RWPE1 (cell line): ENCODE results near the gene C16orf74.
A peak's percentile ranks its signal among the peaks of the same experiment; 100 is the strongest.

Source experiments
- CTCF ChIA-PET: fragments of 350-600 bp; sonication (Branson Sonifier 250); formaldehyde crosslinking; extraction: SDS; loops from one replicate; lab custom pipeline; 2021; lab: Yijun Ruan, JAX
- POLR2A ChIA-PET: fragments of 400-600 bp; formaldehyde crosslinking; extraction: SDS; loops from one replicate; lab custom pipeline; 2020; ENCODE audit warnings: antibody characterized with exemption; ENCODE audit not compliant: low non-redundant PET; lab: Yijun Ruan, JAX
- DNase-seq: peaks from one replicate; pipeline ENCODE4 v3.0.0; 2012; ENCODE audit warnings: low spot score
- H3K27ac ChIP-seq: fragments of 450-650 bp; 2 replicates; pipeline ENCODE4 v1.5.1; 2017
- TF ChIP-seq, protein P1 (sequence below): fragments of 450-650 bp; conservative IDR thresholded peaks from 2 replicates; pipeline ENCODE4 v1.5.1; 2017; ENCODE audit warnings: low read depth, mild to moderate bottlenecking

The C16orf74 gene

DNA sequence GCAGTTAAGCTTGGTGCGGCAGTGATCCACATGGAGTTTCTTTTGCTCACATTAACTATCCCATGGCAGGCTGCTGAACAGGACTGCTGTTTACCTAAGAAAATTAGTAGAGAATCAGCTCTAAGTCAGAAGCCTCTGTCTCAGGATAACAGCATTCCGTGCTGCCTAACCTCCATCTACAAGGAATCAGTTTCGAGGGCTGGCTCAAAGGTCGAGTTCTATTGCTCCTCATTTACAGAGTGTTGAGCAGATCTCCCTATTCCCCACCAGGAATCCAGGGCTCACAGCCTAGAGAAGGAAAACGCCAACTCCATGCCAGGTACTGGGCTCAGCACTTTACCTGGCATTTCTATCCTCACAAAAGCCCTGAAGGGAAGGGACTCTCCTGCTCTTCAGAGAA, 72.1 kb downstream of the C16orf74 start:
- POLR2A ChIA-PET, result no interaction called here
- H3K27ac ChIP-seq, result no peak overlapping the region
- CTCF ChIA-PET, result interaction anchor here (0.7 to 1.1 kb wide), 2 partner anchors 17 to 100 kb away, joined by 3 read pairs; no protein-coding TSS in a partner anchor
- DNase-seq, result no peak
- TF ChIP-seq, protein P1, sequence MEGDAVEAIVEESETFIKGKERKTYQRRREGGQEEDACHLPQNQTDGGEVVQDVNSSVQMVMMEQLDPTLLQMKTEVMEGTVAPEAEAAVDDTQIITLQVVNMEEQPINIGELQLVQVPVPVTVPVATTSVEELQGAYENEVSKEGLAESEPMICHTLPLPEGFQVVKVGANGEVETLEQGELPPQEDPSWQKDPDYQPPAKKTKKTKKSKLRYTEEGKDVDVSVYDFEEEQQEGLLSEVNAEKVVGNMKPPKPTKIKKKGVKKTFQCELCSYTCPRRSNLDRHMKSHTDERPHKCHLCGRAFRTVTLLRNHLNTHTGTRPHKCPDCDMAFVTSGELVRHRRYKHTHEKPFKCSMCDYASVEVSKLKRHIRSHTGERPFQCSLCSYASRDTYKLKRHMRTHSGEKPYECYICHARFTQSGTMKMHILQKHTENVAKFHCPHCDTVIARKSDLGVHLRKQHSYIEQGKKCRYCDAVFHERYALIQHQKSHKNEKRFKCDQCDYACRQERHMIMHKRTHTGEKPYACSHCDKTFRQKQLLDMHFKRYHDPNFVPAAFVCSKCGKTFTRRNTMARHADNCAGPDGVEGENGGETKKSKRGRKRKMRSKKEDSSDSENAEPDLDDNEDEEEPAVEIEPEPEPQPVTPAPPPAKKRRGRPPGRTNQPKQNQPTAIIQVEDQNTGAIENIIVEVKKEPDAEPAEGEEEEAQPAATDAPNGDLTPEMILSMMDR, result no peak

- CTCF ChIA-PET, result interaction anchor here (0.7 to 0.9 kb wide), 2 partner anchors 19 to 82 kb away, joined by 3 read pairs; no protein-coding TSS in a partner anchor
- TF ChIP-seq, protein P1, result no peak
- DNase-seq, result no peak
- no peak overlapping the region; the same call in 1 of the 2 replicates for H3K27ac ChIP-seq
- POLR2A ChIA-PET, result no interaction called here
Observed at GRCh38 chr16:85678016-85678415, 72.9 kb downstream of the C16orf74 start.

GRCh38 chr16:85677383-85677967, 73.4 kb downstream of the C16orf74 start:
- CTCF ChIA-PET, result interaction anchor here (0.6 to 0.9 kb wide), 2 partner anchors 43 to 82 kb away, joined by 3 to 4 read pairs; no protein-coding TSS in a partner anchor

GRCh38 chr16:85676466-85676865, 74.4 kb downstream of the C16orf74 start:
- H3K27ac ChIP-seq, result peak overlapping the region; percentile 13; the same call in 1 of the 2 replicates
- POLR2A ChIA-PET, result no interaction called here
- no peak for DNase-seq
- CTCF ChIA-PET, result interaction anchor here (1.1 to 1.2 kb wide), 2 partner anchors 23 to 83 kb away, joined by 3 to 6 read pairs; no protein-coding TSS in a partner anchor
- TF ChIP-seq, protein P1, result no peak

More at GRCh38 chr16:85677383-85677967, 73.4 kb downstream of the C16orf74 start:
- TF ChIP-seq, protein P1, result no peak
- no peak overlapping the region for H3K27ac ChIP-seq
- no peak for DNase-seq
- POLR2A ChIA-PET, result interaction anchor here (0.7 kb wide), 1 partner anchor 1468 kb away, joined by 4 read pairs; no protein-coding TSS in a partner anchor

DNA sequence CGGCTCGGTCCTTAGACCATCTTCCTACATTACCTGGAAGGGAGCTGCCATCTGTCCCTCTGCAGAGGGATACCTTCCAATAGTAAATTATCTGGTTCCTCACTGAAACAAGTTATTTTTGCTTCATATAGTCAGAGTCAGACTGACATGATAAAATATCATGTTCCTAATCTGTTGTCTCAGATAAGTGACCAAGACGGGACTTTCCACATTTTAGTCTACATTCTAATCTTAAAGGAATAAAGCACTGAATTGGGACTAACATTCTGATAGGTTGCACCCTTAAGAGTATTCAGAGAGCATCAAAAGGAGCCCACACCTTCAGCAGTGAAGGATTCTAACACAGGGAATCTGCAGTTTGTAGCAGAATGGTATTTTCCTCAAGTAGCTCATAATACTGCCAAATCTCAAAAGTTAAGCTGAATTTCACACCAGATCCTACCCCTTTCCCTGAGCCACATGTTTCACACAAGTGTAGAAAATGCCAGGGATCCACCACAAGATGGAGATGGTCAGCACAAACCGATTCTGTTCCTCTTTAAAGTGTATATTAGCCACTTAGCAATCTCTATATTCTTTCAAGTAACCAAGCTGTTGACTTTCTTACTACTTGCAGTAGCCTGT, 75.5 kb downstream of the C16orf74 start:
- no peak for DNase-seq
- TF ChIP-seq, protein P1, result peak; percentile 47; the same call in 1 of the 2 replicates
- no peak overlapping the region for H3K27ac ChIP-seq
- POLR2A ChIA-PET, result no interaction called here
- CTCF ChIA-PET, result interaction anchor here (0.6 to 1.2 kb wide), 8 partner anchors 25 to 638 kb away, joined by 3 to 6 read pairs (median 4); no protein-coding TSS in a partner anchor

DNA sequence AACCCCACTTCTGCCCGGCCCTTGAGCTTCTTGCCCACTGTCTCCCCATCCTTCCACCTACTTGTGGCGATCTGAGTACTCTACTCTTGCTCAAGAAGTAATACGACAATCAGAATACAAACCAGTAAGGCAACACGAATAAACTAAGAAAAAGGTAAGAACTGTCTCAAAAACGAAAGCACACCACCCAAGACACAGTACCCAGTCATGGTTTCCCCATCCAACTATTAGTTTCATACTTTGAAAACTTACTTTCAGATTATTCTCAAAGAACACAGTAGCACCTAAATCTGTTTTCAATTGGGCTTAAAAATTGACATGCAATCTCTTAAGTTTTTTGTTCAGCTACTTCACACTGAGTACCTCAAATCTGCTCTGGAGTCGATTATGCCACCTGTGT, 76.1 kb downstream of the C16orf74 start:
- TF ChIP-seq, protein P1, result no peak
- DNase-seq, result no peak
- peak overlapping the region; percentile 46 for H3K27ac ChIP-seq
- ChIA-PET CTCF (interaction anchor here (0.6 to 1.2 kb wide), 4 partner anchors 28 to 87 kb away, joined by 3 to 4 read pairs (median 4); no protein-coding TSS in a partner anchor), POLR2A (no interaction called here)
